HCT116 (cell line): ENCODE results near the gene MMD. TPM values are rescaled to one million over a fixed set of nuclear protein-coding genes. Genes with fewer than 3 reads are reported as not detected.
"Not testable (repeated sequence)": the region's sequence is repeated elsewhere in the genome, so short reads cannot be mapped to it uniquely, and the experiment has no call there.

Source experiments
- ATAC-seq: fragments of 200-7000 bp; cut with Tn5 transposase; 2 replicates; pipeline ENCODE4 v1.9.1; 2020; ENCODE audit warnings: mild to moderate bottlenecking, moderate library complexity
- BruUV-seq: library from RNA; stranded (reverse); fragments of 400-500 nt; replicated peaks from 2 replicates; lab custom pipeline; 2021; lab: Mats Ljungman, UMichigan
- CTCF ChIA-PET: fragments of 300-600 bp; sonication (Branson Sonifier 250); formaldehyde crosslinking; loops from one replicate; lab custom pipeline; 2021; ENCODE audit warnings: antibody characterized with exemption; lab: Charles Lee
- POLR2A ChIA-PET: fragments of 300-600, 350-600 bp; sonication (Branson Sonifier 250); formaldehyde crosslinking; loops from one replicate; lab custom pipeline; 2021; ENCODE audit warnings: antibody characterized with exemption; lab: Charles Lee
- RAD21 ChIA-PET, 2 experiments: fragments of 300-600 bp; sonication (Branson Sonifier 250); formaldehyde crosslinking; loops; one replicate each; lab custom pipeline; 2023; ENCODE audit warnings: low total read pairs in 2 of 2; ENCODE audit not compliant: uncharacterized antibody in 2 of 2, unreplicated experiment in 2 of 2, low non-redundant PET in 1 of 2; lab: Charles Lee
- DNase-seq: peaks from one replicate; pipeline ENCODE4 v3.0.0-alpha.2; 2010; ENCODE audit warnings: low read depth, low spot score
- H2AFZ ChIP-seq: fragments of 200-600 bp; shearing (Covaris generic), sonication (generic); 2 replicates; pipeline ENCODE4 v1.6.1; 2017; ENCODE audit warnings: low read depth, mixed run types, mixed read lengths, antibody characterized with exemption, low read length; ENCODE audit not compliant: poor library complexity, severe bottlenecking
- H3K27ac ChIP-seq: 2 replicates; pipeline ENCODE4 v1.5.1; 2012; ENCODE audit warnings: low read depth, low read length
- H3K27me3 ChIP-seq: fragments of 200-600 bp; sonication (generic); 2 replicates; pipeline ENCODE4 v1.6.1; 2016; ENCODE audit warnings: mixed run types, low read length, mixed read lengths; ENCODE audit not compliant: insufficient read depth
- H3K36me3 ChIP-seq, 2 experiments: fragments of 200-500 bp in 1 of 2; fragments of 200-600 bp in 1 of 2; sonication (Bioruptor generic) in 1 of 2; sonication (generic) in 1 of 2; 2 replicates each; pipeline versions ENCODE4 v1.5.1 to v1.6.1; 2014 to 2016; ENCODE audit warnings: low read length in 2 of 2, inconsistent platforms in 1 of 2, mixed read lengths in 1 of 2, mixed run types in 1 of 2; ENCODE audit not compliant: insufficient read depth in 2 of 2, control insufficient read depth in 1 of 2
- H3K4me1 ChIP-seq, 2 experiments: fragments of 200-600 bp in 1 of 2; sonication (generic) in 1 of 2; 2 replicates each; pipeline versions ENCODE4 v1.5.1 to v1.6.1; 2012 to 2017; ENCODE audit warnings: low read length in 2 of 2, inconsistent platforms in 1 of 2, mild to moderate bottlenecking in 1 of 2, mixed read lengths in 1 of 2, mixed run types in 1 of 2, moderate library complexity in 1 of 2; ENCODE audit not compliant: insufficient read depth in 2 of 2, control insufficient read depth in 1 of 2
- H3K4me2 ChIP-seq: fragments of 200-600 bp; sonication (generic); 2 replicates; pipeline ENCODE4 v1.6.1; 2017; ENCODE audit warnings: mixed run types, low read length, mixed read lengths
- H3K4me3 ChIP-seq, 2 experiments: fragments of 200-600 bp in 1 of 2; sonication (generic) in 1 of 2; replicated peaks in 1 of 2; 2 replicates each; pipeline ENCODE4 v1.5.1; 2011 to 2016; ENCODE audit warnings: low read length in 2 of 2, control low read depth in 1 of 2, low read depth in 1 of 2, mild to moderate bottlenecking in 1 of 2, mixed read lengths in 1 of 2, mixed run types in 1 of 2
- H3K79me2 ChIP-seq: fragments of 200-600 bp; sonication (generic); 2 replicates; pipeline ENCODE4 v1.6.1; 2017; ENCODE audit warnings: mild to moderate bottlenecking, mixed run types, low read length, moderate library complexity, mixed read lengths; ENCODE audit not compliant: insufficient read depth
- H3K9ac ChIP-seq: fragments of 200-600 bp; sonication (generic); 2 replicates; pipeline ENCODE4 v1.6.1; 2016; ENCODE audit warnings: low read length, mixed read lengths
- H3K9me2 ChIP-seq: fragments of 200-600 bp; sonication (generic), shearing (Covaris generic); 2 replicates; pipeline ENCODE4 v1.6.1; 2017; ENCODE audit warnings: mixed run types, mild to moderate bottlenecking, moderate library complexity; ENCODE audit not compliant: insufficient read depth
- H3K9me3 ChIP-seq, 2 experiments: fragments of 200-500 bp in 1 of 2; fragments of 200-600 bp in 1 of 2; sonication (Bioruptor generic) in 1 of 2; sonication (generic) in 1 of 2; 2 replicates each; pipeline ENCODE4 v1.6.1; 2014 to 2017; ENCODE audit warnings: low read length in 2 of 2, mixed read lengths in 2 of 2, inconsistent platforms in 1 of 2, low read depth in 1 of 2, mild to moderate bottlenecking in 1 of 2, mixed run types in 1 of 2, moderate library complexity in 1 of 2; ENCODE audit not compliant: control insufficient read depth in 1 of 2, insufficient read depth in 1 of 2
- H4K20me1 ChIP-seq: fragments of 200-600 bp; sonication (generic), shearing (Covaris generic); 2 replicates; pipeline ENCODE4 v1.6.1; 2017; ENCODE audit warnings: mixed run types, mild to moderate bottlenecking, moderate library complexity; ENCODE audit not compliant: insufficient read depth
- ELF1 ChIP-seq: IDR thresholded peaks from 2 replicates; pipeline ENCODE4 v1.6.1; 2012; ENCODE audit warnings: low read depth, borderline replicate concordance
- EZH2 ChIP-seq: fragments of 200-600 bp; sonication (generic); IDR thresholded peaks from 2 replicates; pipeline ENCODE4 v1.6.1; 2017; ENCODE audit warnings: antibody characterized with exemption, mixed run types
- SRF ChIP-seq: IDR thresholded peaks from 2 replicates; pipeline ENCODE4 v1.6.1; 2012; ENCODE audit warnings: low read depth
- TCF7L2 ChIP-seq: IDR thresholded peaks from 2 replicates; pipeline ENCODE4 v1.7.0; 2011; ENCODE audit warnings: borderline replicate concordance, inconsistent platforms; ENCODE audit not compliant: insufficient read depth, insufficient read length; ENCODE audit errors: extremely low read depth
- intact Hi-C: fragments of 100-400 bp; cut with micrococcal nuclease; formaldehyde crosslinking; loops from 2 replicates; pipeline ENCODE4 v1.10.0; 2022
- total RNA-seq: library from RNA; stranded (reverse); gene quantifications from one replicate; pipeline ENCODE4 v1.2.1, GENCODE V29; 2021; ENCODE audit not compliant: unreplicated experiment
- TF ChIP-seq, protein P1 (sequence below): IDR thresholded peaks from 2 replicates; pipeline ENCODE4 v1.6.1; 2011; ENCODE audit warnings: mild to moderate bottlenecking, low read length, moderate library complexity; ENCODE audit not compliant: insufficient replicate concordance; ENCODE audit errors: extremely low read depth

The MMD gene
- total RNA-seq, 1 experiment from 2014 or later: 21.3 TPM

DNA sequence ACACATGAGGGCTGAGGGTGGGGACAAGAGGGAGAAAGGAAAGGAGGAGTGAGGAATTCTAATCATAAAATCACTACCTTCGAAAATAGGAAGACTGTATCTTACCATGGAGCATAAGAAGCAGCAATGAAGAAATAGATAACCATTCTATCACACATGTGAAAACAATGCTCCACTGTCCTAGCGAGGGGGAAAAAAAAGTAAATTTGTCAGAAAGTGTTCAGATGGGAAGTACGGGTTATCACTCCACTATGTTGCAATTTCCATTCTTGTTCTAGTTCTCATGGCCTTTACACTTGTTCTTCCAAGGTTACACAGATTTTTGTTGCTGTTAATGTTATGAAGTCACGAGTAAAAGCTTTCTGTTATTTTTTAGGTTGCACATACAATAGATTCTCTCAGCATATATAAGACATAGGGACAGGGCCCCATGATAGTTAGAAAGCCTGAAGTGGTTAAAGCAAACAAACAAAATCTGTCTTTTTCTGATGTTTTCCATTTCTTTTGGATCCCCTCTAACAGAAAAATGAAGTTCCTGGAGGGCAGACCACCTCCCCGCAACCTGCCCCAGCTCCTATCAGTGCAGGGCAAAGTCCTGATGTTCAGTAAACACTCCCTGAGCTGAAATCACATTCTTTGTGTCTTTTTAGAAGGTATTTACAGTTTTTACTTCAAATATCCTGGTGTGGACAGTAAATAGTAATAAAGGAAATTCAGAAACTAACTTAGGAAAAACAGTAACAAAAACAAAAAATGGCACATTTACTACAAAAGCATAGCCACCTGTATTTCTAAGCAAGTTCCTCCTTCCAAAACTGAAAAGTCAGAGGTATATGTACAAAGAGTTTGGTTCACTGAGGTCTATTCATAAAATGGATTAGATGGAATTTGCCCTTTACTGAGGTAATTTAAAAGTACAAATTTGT, 13.7 kb downstream of the MMD start (continued):
- no peak for TF ChIP-seq SRF

DNA sequence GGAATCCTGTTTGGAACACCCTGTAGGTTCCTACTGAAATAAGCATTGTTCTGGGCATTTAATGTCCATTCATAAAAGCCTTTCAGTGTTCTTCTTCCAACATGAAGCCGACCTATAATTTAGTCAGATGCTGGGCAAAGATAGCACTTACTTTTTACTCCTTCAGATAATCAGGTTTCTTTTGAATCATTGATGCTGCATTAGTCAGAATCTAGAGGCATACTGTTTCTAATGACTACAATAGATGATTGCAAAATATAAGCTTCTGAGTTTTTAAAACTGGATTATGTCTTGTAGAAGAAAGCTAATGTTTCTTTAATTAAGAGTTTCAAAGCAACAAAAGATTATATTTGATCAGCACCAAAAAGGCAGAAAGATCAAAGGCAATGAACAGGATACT, 16.0 kb downstream of the MMD start:
- ChIA-PET POLR2A (interaction anchor here (1.1 kb wide), 1 partner anchor 13 kb away, joined by 3 read pairs; no protein-coding TSS in a partner anchor), CTCF (no interaction called here), RAD21 (no interaction called here)
- Histone ChIP-seq H3K27ac (no peak overlapping the region), H3K36me3 (peaks cover 19 to 23% of the 10 kb centered on the region in 2 experiments; a peak in 3 of 4 replicates), H3K4me2 (no peak overlapping the region), H3K4me1 (0 out of 4 replicates have a peak, but pooled peaks cover 0 to 3% of the 10 kb centered on the region in 2 experiments), H3K9me2 (no peaks in the 10 kb centered on the region), H3K4me3 (no peak overlapping the region), H3K79me2 (no peaks in the 10 kb centered on the region), H3K9ac (no peak overlapping the region), H2AFZ (no peak overlapping the region), H4K20me1 (no peaks in the 10 kb centered on the region), H3K27me3 (no peaks in the 10 kb centered on the region), H3K9me3 (no peaks in the 10 kb centered on the region)
- intact Hi-C loops: no loop called here
- DNase-seq (no peak), ATAC-seq (no peak)
- TF ChIP-seq TCF7L2 (no peak), ELF1 (no peak), EZH2 (no peak)
- TF ChIP-seq, protein P1, sequence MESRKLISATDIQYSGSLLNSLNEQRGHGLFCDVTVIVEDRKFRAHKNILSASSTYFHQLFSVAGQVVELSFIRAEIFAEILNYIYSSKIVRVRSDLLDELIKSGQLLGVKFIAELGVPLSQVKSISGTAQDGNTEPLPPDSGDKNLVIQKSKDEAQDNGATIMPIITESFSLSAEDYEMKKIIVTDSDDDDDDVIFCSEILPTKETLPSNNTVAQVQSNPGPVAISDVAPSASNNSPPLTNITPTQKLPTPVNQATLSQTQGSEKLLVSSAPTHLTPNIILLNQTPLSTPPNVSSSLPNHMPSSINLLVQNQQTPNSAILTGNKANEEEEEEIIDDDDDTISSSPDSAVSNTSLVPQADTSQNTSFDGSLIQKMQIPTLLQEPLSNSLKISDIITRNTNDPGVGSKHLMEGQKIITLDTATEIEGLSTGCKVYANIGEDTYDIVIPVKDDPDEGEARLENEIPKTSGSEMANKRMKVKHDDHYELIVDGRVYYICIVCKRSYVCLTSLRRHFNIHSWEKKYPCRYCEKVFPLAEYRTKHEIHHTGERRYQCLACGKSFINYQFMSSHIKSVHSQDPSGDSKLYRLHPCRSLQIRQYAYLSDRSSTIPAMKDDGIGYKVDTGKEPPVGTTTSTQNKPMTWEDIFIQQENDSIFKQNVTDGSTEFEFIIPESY: no peak
- BruUV-seq: no TSS peak

DNA sequence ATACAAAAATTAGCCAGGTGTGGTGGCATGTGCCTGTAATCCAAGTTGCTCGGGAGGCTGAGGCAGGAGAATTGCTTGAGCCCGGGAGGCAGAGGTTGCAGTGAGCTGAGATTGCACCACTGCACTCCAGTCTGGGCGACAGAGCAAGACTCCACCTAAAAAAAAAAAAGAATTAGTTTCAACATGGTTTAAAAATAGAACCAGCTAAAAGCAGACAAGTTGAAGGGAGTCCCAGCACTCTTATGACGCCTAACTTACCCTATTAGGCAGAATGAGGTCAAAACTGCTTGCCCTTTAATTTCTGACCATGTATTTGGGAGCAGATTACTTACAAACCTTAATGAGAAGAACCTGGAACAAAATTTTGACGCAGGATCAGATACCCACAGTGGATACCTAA, 17.4 kb downstream of the MMD start:
- CTCF ChIA-PET, H3K4me3 ChIP-seq, POLR2A ChIA-PET, BruUV-seq, H4K20me1 ChIP-seq, H3K27me3 ChIP-seq, RAD21 ChIA-PET, H3K27ac ChIP-seq, H3K4me2 ChIP-seq, H3K9me3 ChIP-seq, intact Hi-C loops, ATAC-seq, H3K9me2 ChIP-seq, H3K4me1 ChIP-seq, H2AFZ ChIP-seq, H3K9ac ChIP-seq, DNase-seq, H3K79me2 ChIP-seq: not testable (repeated sequence)
- H3K36me3 ChIP-seq: peaks cover 9 to 11% of the 10 kb centered on the region in 2 experiments; a peak in 3 of 4 replicates
